Coronary artery (tissue), 2 donors: ENCODE results near the gene PC.

Experiments used
- DNase-seq: peaks from one replicate; pipeline ENCODE4 v3.0.0-alpha.2; 2017; ENCODE audit warnings: low spot score
- H3K27ac ChIP-seq, 2 donors: fragments of 200-600 bp; sonication (generic); one replicate each; pipeline ENCODE4 v1.5.1; 2016 to 2019
- H3K4me3 ChIP-seq: fragments of 200-600 bp; sonication (generic); 2 replicates; pipeline ENCODE4 v1.5.1; 2016; ENCODE audit warnings: mild to moderate bottlenecking, moderate library complexity
- TF ChIP-seq, protein P1 (sequence below): fragments of 200-600 bp; sonication (generic); IDR thresholded peaks from one replicate; pipeline ENCODE4 v1.5.1; 2019; ENCODE audit warnings: antibody characterized with exemption

PC gene

DNA sequence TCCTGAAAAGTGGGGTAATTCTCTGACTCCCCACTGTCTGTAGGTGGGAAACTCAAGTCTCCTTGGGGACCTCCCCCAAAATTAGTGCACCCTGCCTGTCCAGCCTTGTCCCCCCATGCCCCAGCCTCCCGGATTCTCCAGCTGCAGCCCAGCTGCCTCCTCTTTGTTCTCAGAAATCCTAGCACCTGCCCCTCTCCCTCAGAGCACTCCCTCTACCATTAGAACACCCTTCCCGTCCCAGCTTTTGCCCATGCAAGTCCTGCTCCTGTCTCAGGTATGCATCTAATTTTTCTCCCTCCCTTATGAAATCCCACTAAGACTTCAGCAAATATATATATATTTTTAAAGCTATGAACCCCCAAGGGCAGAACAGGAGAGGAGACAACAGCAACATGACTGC, 64.0 kb downstream of the PC start:
- H3K27ac ChIP-seq, result no peak overlapping the region
- TF ChIP-seq, protein P1, sequence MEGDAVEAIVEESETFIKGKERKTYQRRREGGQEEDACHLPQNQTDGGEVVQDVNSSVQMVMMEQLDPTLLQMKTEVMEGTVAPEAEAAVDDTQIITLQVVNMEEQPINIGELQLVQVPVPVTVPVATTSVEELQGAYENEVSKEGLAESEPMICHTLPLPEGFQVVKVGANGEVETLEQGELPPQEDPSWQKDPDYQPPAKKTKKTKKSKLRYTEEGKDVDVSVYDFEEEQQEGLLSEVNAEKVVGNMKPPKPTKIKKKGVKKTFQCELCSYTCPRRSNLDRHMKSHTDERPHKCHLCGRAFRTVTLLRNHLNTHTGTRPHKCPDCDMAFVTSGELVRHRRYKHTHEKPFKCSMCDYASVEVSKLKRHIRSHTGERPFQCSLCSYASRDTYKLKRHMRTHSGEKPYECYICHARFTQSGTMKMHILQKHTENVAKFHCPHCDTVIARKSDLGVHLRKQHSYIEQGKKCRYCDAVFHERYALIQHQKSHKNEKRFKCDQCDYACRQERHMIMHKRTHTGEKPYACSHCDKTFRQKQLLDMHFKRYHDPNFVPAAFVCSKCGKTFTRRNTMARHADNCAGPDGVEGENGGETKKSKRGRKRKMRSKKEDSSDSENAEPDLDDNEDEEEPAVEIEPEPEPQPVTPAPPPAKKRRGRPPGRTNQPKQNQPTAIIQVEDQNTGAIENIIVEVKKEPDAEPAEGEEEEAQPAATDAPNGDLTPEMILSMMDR, result no peak
- DNase-seq, result no peak
- H3K4me3 ChIP-seq, result no peak overlapping the region

DNA sequence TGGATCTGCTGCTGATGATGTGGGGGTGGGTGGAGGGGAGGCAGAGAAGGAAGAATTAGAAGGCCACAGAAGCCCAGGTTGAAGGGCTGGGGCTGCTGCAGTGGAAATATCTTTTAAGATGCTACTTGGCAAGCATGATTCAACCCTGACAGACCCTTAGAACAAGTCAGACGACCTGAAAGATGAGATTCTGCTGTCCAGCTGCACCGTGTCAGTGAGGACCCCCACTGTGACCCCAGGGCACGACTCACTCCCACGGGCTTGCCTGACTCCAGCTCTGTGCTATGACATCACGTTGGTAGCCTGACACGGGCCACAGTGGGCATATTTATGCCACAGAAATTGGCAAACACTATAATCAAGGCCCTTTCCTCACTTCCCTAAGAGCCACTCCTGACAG, 65.3 kb downstream of the PC start:
- no peak for DNase-seq
- TF ChIP-seq, protein P1, result no peak
- no peak overlapping the region for H3K27ac ChIP-seq
- H3K4me3 ChIP-seq, result no peak overlapping the region

DNA sequence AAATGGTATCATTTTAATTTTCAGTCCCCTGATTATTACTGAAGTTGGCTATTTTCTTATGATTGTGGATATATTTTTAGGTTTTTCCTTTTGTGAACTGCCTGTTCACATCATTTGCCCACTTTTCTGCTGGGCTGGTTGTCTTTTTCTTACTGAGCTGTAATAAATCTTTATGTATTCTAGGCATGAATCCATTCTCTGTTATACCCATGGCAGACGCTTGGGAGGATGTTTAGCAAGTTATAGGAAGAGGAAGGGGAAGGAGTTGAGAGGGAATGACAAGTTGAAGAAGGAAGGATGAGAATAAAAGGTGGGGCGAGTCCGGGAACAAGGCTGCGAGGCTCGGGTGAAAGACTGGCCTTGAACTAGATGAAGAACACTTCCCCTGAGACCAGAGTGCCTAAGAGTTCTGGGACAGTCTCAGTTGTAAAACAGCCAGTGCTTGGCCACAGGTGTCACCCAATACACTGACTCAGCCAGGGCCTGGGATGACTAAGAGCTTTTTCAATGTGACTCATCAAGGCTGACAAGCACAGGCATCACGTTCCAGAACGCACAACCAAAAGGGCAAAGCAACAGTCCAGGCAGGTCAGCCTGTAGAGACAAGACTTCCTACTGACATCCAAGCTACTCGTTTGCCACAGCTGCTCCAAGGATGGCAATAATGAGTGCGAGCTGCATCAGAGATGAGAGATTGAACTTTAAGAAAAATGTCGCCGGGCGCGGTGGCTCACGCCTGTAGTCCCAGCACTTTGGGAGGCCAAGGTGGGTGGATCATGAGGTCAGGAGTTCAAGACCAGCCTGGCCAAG, 66.1 kb downstream of the PC start:
- Histone ChIP-seq H3K27ac (no peak overlapping the region), H3K4me3 (no peak overlapping the region)
- no peak for DNase-seq
- TF ChIP-seq, protein P1, result no peak

DNA sequence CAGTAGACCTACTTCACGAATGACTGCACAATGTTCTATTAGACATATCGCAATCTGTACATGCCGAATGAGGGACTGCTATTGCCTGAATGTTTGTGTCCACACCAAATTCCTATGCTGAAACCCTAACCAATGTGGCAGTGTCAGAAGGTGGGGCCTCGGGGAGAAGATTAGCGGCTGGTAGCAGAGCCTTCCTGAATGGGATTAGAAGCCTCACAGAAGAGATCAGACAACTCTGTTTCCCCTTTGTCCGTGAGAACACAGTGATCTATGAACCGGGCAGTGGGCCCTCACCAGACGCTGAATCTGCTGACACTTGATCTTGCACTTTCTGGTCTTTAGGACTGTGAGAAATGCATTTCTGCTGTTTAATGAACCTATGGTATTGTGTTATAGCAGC, 68.2 kb downstream of the PC start:
- H3K4me3 ChIP-seq, result no peak overlapping the region
- TF ChIP-seq, protein P1, result no peak
- DNase-seq, result no peak
- no peak overlapping the region for H3K27ac ChIP-seq

DNA sequence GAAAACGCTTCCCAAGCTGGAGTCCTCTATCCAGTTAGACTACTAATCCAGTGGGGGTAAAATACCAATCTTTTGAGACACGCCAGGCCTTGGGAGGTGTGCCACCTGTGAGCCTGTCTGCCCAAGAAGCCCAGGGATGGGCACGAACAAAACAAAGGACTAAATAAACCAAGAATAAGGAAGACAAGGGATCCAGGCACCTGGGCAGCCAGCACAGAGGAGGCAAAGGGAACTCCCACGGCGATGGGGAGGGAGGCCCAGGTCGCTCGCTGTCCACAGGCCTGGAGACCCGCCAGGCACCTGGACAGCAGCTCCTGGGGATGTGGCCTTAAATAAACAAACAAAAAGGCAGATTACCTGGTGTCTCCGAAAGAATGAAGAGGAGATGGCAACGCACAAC, 69.9 kb downstream of the PC start:
- Histone ChIP-seq H3K27ac (no peak overlapping the region), H3K4me3 (no peak overlapping the region)
- TF ChIP-seq, protein P1, result no peak
- DNase-seq, result no peak

DNA sequence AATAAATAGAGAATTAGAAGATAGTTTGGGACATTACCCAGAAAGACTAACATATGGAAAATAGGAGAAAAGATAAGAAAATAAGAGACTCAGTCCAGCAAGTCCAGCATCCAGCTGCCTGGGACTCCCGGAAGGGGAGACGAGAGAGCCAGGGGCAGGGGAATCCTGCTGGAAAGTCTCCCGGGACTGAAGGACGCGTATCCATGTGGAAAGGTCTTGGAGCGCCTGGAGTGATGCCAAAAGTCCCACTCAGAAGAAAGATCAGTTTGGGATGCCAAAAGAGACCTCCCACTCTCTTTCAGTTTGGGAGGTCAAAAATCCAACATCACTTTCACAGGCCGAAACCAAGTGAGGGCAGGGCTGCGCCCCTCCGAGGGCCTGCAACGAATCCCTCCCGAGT, 70.7 kb downstream of the PC start:
- TF ChIP-seq, protein P1, result no peak
- Histone ChIP-seq H3K27ac (no peak overlapping the region), H3K4me3 (no peak overlapping the region)
- DNase-seq, result no peak

DNA sequence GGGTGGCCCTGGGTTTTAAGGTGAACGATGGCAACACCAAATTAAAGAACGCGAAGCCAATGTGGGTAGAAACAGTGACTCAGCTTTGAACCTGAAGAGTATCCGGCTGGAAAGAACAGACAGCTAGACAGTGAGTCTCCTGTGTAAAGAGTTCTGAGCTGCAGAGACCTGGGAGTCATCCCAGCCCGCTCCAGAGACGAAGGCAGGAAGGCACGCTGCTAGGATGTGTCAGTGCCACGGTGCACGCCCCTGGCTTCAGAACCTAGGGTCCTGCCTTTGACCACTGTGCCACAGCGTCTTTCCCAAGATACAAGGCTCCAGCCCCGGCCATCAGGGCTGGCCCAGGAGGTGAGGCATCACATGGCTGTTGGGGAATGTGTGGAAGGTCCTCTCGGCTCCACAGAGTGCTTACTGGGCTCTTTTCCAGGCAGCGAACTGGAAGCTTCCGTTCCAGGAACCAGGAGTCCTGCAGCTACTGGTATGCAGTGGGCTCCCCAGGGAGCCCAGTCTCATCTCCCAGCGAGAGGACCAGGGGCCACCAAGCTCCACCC, 71.4 kb downstream of the PC start:
- TF ChIP-seq, protein P1, result no peak
- no peak overlapping the region for H3K27ac ChIP-seq
- no peak overlapping the region for H3K4me3 ChIP-seq
- DNase-seq, result no peak
